Right lobe of liver (tissue), 4 donors: ENCODE measurements around the gene DNAH17.

ENCODE experiments used
- POLR2A ChIP-seq: fragments of 450-650 bp; IDR thresholded peaks from one replicate; pipeline ENCODE4 v1.6.1; 2017; ENCODE audit warnings: antibody characterized with exemption, mild to moderate bottlenecking
- TF ChIP-seq, protein P1 (sequence below), 4 donors: fragments of 200-600 bp in 3 of 4; fragments of 450-650 bp in 1 of 4; IDR thresholded peaks; one replicate each; pipeline versions ENCODE4 v1.5.1 to v1.8.0; 2016 to 2022; ENCODE audit warnings: antibody characterized with exemption in 4 of 4, mild to moderate bottlenecking in 2 of 4
- donor health status: DM: no; HTN: no; CAD: no.
- donor health status: DM: no; HTN: no; CAD: no.
- donor health status: DM: no; HTN: yes; CAD: no.

- TF ChIP-seq POLR2A: no peak
- TF ChIP-seq, protein P1, sequence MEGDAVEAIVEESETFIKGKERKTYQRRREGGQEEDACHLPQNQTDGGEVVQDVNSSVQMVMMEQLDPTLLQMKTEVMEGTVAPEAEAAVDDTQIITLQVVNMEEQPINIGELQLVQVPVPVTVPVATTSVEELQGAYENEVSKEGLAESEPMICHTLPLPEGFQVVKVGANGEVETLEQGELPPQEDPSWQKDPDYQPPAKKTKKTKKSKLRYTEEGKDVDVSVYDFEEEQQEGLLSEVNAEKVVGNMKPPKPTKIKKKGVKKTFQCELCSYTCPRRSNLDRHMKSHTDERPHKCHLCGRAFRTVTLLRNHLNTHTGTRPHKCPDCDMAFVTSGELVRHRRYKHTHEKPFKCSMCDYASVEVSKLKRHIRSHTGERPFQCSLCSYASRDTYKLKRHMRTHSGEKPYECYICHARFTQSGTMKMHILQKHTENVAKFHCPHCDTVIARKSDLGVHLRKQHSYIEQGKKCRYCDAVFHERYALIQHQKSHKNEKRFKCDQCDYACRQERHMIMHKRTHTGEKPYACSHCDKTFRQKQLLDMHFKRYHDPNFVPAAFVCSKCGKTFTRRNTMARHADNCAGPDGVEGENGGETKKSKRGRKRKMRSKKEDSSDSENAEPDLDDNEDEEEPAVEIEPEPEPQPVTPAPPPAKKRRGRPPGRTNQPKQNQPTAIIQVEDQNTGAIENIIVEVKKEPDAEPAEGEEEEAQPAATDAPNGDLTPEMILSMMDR (IDR thresholded peaks at IDR 0.05): no peak
Observed at GRCh38 chr17:78599419-78599818, 22.2 kb upstream of the DNAH17 start.
